H54 (cell line): Measurements from ENCODE around the gene TBCEL.
"Not testable (repeated sequence)": the region's sequence is repeated elsewhere in the genome, so short reads cannot be mapped to it uniquely, and the experiment has no call there.

ENCODE experiments used
- DNase-seq: peaks from one replicate; pipeline ENCODE4 v3.0.0; 2011; ENCODE audit warnings: low spot score, mixed read lengths; ENCODE audit not compliant: insufficient read length
- FAIRE-seq: peaks from 3 replicates; lab custom pipeline; 2011; peaks lifted over from hg19 to GRCh38; lab: Jason Lieb, UNC
- POLR2A ChIP-seq: IDR thresholded peaks from 2 replicates; pipeline ENCODE4 v1.6.1; 2011; ENCODE audit warnings: low read depth, mild to moderate bottlenecking, low read length

TBCEL gene

GRCh38 chr11:121110871-121111724 is 87.2 kb downstream of the TBCEL start:
- no peak for TF ChIP-seq POLR2A
- no peak for DNase-seq
- FAIRE-seq = no peak

- TF ChIP-seq POLR2A = no peak
- DNase-seq (peak; percentile 45), FAIRE-seq (peak; percentile 11)
Observed at GRCh38 chr11:121112498-121113455, 88.9 kb downstream of the TBCEL start.

GRCh38 chr11:121113611-121114010 is 89.7 kb downstream of the TBCEL start:
- TF ChIP-seq POLR2A = no peak
- FAIRE-seq = no peak
- no peak for DNase-seq

- not testable (repeated sequence) for FAIRE-seq, DNase-seq
Observed at GRCh38 chr11:121115024-121115423, 91.1 kb downstream of the TBCEL start.

GRCh38 chr11:121117788-121118187 is 93.9 kb downstream of the TBCEL start:
- no peak for TF ChIP-seq POLR2A
- DNase-seq (no peak), FAIRE-seq (no peak)

- no peak for TF ChIP-seq POLR2A
- DNase-seq = no peak
- FAIRE-seq = no peak
Observed at GRCh38 chr11:121119440-121119839, 95.5 kb downstream of the TBCEL start.

GRCh38 chr11:121122328-121122727 is 98.4 kb downstream of the TBCEL start:
- FAIRE-seq (no peak), DNase-seq (no peak)
- TF ChIP-seq POLR2A = no peak

GRCh38 chr11:121123496-121124069 is 99.7 kb downstream of the TBCEL start:
- no peak for DNase-seq
- FAIRE-seq = no peak
- TF ChIP-seq POLR2A = no peak

GRCh38 chr11:121127809-121128208 is 103.9 kb downstream of the TBCEL start:
- TF ChIP-seq POLR2A = no peak
- no peak for FAIRE-seq
- no peak for DNase-seq

- no peak for TF ChIP-seq POLR2A
- FAIRE-seq = no peak
Observed at GRCh38 chr11:121129362-121130340, 105.7 kb downstream of the TBCEL start.

GRCh38 chr11:121131656-121132055 is 107.8 kb downstream of the TBCEL start:
- no peak for TF ChIP-seq POLR2A
- FAIRE-seq (no peak), DNase-seq (no peak)

More at GRCh38 chr11:121129362-121130340, 105.7 kb downstream of the TBCEL start:
- DNase-seq = no peak

GRCh38 chr11:121132211-121132976 is 108.5 kb downstream of the TBCEL start:
- DNase-seq (no peak), FAIRE-seq (no peak)
- no peak for TF ChIP-seq POLR2A
